GM18526 (cell line): Measurements from ENCODE around the gene BNC2.

Experiments used
- POLR2A ChIP-seq: IDR thresholded peaks from 3 replicates; pipeline ENCODE4 v1.6.1; 2011; ENCODE audit not compliant: insufficient read length; ENCODE audit errors: extremely low read depth

The BNC2 gene

GRCh38 chr9:16725066-16725465, 145.4 kb downstream of the BNC2 start:
- TF ChIP-seq POLR2A = no peak

DNA sequence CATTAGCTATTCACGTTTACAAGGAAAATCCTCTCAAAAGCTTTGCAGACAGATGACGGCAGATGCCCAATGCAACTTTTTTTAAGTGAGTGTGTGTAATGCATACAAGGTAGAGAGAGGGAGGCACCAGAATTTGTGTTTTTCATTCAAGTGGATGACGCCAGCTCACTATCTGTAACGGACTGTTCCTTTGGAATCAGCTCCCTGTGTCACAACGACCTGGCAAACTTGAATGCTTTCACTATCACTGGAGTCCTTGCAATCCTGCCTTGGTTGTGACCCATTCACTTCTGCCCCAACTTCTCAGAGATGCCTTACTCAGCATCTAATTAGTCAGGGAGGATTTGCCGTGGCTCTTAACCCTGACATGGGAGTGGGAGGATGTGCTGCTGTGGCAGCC, 148.5 kb downstream of the BNC2 start:
- no peak for TF ChIP-seq POLR2A

DNA sequence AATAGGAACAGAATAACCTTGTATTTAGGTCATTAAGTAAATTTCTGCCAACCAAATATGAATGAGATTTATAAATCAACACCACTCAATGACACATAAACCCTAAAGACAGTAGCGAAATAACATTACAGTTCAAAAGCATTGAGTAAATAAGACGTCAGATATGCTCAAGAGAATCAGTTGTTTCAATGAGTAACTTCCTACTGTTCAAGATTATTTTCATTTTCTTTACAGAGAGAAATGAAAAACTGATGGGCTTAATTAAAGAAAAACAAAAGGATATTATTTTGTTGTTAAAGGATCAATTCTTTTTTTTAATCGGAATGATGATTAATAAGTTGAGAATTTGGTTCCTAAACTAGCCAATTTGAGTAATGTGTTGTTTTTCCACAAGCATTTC, 150.1 kb downstream of the BNC2 start:
- no peak for TF ChIP-seq POLR2A

- TF ChIP-seq POLR2A = no peak
Measured at GRCh38 chr9:16719921-16720320, 150.5 kb downstream of the BNC2 start.

DNA sequence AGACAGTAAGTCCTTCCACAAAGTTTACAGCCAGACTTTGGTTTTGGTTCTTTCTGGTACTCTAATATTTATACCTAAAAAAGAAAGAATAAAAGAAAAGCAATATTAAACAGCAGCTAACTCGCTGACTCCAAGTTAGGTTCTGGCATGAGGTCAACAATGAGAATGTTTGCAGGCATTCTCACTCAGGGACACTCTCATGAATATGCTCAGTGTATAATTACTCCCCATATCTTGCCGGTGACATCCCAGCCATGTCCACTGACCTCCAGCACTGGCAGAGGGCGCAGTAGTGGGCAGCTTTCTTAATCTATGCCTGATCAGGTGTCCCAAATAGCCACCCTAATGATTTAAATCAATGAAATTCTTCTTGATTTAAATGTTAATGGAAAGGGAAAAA, 151.5 kb downstream of the BNC2 start:
- no peak for TF ChIP-seq POLR2A

DNA sequence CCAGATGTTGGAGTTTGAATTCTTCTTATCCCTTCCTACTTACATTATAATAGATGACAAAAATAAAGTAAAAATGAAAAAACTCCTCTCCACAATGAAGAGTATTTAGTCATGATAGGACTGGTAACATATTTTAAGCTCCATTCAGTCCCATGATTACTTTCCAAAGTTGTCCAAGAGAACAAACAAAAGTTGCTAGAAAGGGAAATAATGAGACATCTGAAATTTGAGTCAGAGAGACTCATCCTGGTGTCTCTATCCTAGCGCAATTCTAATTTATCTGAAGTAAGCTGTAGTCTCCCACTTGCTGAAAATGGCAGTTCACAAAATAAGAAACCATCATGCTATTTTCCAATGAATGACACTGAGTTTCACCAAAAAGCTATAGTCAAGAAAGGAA, 152.2 kb downstream of the BNC2 start:
- no peak for TF ChIP-seq POLR2A

DNA sequence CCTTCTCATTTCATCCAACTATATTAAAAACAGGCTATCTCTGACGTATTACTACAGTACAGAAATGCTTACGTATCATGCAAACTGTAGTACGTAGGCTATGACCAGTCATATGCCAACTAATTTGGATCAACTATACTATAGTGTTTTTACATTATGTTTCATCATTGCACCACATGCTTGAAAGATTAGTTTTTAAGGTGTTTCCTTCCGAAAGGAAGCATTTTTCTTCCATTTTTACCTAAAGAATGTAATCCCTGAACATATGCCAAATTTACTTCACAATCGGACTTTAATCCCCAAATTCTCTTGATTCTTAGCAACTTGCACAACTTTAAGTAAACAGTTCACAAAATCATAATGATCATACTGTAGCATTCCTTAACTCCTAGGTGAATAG, 153.9 kb downstream of the BNC2 start:
- TF ChIP-seq POLR2A = no peak

- TF ChIP-seq POLR2A = no peak
Measured at GRCh38 chr9:16715404-16715803, 155.1 kb downstream of the BNC2 start.

- TF ChIP-seq POLR2A = no peak
Measured at GRCh38 chr9:16712787-16713186, 157.7 kb downstream of the BNC2 start.

DNA sequence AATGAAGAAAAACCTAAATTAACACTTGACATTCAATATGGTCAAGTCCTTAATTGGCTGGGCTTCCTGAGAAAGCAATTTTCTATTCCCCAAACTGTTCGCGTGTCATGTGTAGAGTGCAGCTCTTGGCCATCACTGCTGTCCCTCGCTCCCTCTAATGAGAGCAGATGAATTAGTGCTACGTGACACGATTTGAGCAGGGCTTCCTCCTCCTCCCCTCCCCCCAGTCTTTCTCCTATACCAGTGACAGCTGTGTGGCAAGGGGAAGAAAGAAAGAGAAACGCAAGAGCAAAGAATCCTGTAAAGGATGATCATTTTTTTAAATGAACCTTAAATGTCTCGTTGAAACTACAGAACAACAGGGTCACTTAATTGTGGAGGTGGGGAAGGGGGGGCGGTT, 159.6 kb downstream of the BNC2 start:
- no peak for TF ChIP-seq POLR2A

GRCh38 chr9:16709924-16710323, 160.5 kb downstream of the BNC2 start:
- no peak for TF ChIP-seq POLR2A

GRCh38 chr9:16708656-16709435, 161.6 kb downstream of the BNC2 start:
- no peak for TF ChIP-seq POLR2A

DNA sequence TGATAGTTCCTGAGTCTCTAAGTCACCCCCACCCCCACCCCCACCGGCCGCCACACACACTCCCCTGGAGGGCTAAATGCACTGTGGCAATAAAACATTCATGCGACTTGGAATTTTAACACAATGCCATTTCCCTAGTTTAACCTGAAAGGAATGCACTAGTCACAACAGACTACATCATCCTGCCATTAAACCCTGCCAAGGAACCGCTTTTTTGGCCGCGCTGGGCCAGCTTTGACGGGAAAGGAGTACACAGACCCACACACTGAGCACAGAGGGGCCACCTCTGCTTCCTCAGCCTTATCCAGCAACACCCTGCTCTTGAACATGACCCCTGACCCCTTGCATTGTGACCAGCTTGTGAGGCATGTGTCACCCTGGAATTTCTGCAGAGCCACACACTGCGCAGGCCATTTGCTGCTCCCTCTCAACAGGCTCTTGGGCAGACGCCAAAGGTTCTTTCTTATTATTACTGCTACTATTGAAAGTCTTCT, 165.3 kb downstream of the BNC2 start:
- TF ChIP-seq POLR2A = no peak

DNA sequence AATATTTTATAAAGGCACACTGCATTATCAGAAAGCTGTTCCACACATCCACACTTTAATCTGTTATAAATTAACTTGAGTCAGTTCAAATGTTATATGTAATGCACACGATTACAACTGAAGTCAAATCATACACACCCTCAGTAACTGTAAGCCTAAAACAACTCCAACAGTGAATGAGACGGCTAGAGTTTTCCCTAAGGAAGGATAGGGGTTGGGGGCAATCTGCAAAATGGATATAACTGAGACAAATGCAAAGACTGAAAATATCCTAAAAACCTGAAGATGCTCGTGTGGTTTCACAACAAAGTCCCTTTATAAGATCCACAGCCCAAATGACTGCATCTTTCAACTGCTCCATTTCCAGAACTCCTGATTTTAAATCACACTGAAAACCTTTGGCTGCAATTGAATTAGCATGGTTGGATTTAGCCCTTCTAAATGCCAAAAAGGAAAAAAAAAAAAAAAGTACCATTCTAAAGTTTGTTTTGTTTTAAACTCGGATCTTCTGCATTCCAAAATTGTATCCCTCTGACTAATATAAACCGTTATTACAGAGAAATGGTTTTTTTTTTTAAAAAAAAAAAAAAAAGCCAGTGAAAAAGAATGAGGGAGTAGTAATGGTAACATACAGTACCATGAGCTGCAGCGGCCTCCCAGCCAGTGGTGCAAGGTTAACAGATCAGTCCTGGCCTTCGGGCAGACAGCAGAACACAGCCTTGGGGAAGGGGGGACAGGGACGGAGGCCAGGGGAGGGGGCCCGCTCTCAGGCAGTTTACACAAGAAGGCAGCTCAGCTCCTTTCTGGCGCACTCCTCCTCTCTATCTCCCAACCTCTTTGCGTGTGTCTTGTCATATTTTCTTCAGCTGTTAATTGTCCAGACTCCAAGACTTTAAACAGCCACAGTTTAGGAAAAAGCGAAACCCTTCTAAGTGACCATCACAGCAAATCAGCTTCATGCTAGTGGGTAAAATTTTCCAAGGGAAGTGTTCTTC, 166.1 kb downstream of the BNC2 start:
- no peak for TF ChIP-seq POLR2A

- no peak for TF ChIP-seq POLR2A
Measured at GRCh38 chr9:16701347-16701746, 169.1 kb downstream of the BNC2 start.

DNA sequence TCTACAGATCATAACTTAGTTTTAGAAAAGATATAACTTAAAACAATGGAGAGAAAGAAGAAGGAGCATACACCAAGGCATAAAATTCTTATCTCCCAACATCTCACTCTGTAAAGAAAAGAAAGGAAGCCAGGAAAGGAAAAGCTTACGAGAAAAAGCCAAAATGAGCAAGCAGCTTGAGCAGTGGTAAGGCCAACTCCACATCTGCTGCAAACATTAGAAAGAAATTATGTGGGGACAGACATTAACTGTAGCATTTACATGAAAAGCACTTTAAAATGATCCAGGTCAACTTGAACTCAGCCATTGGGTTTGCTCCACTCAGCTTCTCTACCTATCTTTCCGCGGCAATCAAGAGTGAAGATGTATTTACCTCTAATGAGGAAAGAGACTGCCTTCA, 176.9 kb downstream of the BNC2 start:
- TF ChIP-seq POLR2A = no peak
